Measurements from ENCODE around the gene CTSW. TPM values are rescaled to one million over a fixed set of nuclear protein-coding genes. Genes with fewer than 3 reads are reported as not detected.

The CTSW gene
- polyA plus RNA-seq, 3 donors: 0.71 to 1.3 (median 0.78) TPM

- peak overlapping the region in 1 of 2 donors; percentile 48 for H3K4me3 Mint-ChIP-seq
- peaks cover 12% of the 10 kb centered on the region for H4K20me1 ChIP-seq (ENCODE audit: insufficient read depth, low read length)
- peaks cover 0 to 3% (median 2%) of the 10 kb centered on the region in 3 donors for H3K27me3 Mint-ChIP-seq (ENCODE audit: low read depth in 3 of 3)
- H3K9ac ChIP-seq (ENCODE audit: insufficient read depth, low read length, poor library complexity, severe bottlenecking): peak overlapping the region; percentile 21
- H3K4me2 ChIP-seq (replicated peaks; ENCODE audit: extremely low read depth, low read length, poor library complexity, severe bottlenecking): peak overlapping the region; percentile 46
- H3K9me3 ChIP-seq (replicated peaks in 1 of 2; ENCODE audit: control insufficient read depth in 1 of 2, insufficient read depth in 1 of 2, low read length in 2 of 2): no peaks in the 10 kb centered on the region
- H3K36me3 Mint-ChIP-seq: peaks cover 27 to 34% of the 10 kb centered on the region in 2 donors
- DNase-seq: no peak
- peaks cover 12 to 21% of the 10 kb centered on the region in 2 donors for H3K4me1 ChIP-seq (ENCODE audit: control insufficient read depth in 1 of 2, insufficient read depth in 2 of 2, low read length in 2 of 2)
- 57% methylated on average over 5 of the region's 7 CpGs for WGBS (ENCODE audit: insufficient coverage)
- no peak overlapping the region for H3K27ac ChIP-seq (ENCODE audit: low read depth in 1 of 2, low read length in 2 of 2)
- H3K79me2 ChIP-seq (ENCODE audit: insufficient read depth, low read length): no peaks in the 10 kb centered on the region
- H3K36me3 ChIP-seq (replicated peaks in 1 of 2; ENCODE audit: control insufficient read depth in 1 of 2, insufficient read depth in 2 of 2, low read length in 2 of 2): peaks cover 25 to 27% of the 10 kb centered on the region in 2 donors
- H3K27me3 ChIP-seq (ENCODE audit: control insufficient read depth in 2 of 2, insufficient read depth in 2 of 2, low read length in 2 of 2): no peaks in the 10 kb centered on the region
- H3K27ac Mint-ChIP-seq: no peak overlapping the region
- peaks cover 25% of the 10 kb centered on the region for H3K4me1 Mint-ChIP-seq
- H2AFZ ChIP-seq (ENCODE audit: insufficient read depth, low read depth, low read length, poor library complexity, severe bottlenecking): peak overlapping the region; percentile 65
- peaks cover 0 to 2% (median 0%) of the 10 kb centered on the region in 7 donors for H3K9me3 Mint-ChIP-seq
- peak overlapping the region in 1 of 3 experiments; percentile 28 for H3K4me3 ChIP-seq (replicated peaks in 1 of 3; ENCODE audit: low read depth in 2 of 3, low read length in 3 of 3)
- intact Hi-C loops (cut with micrococcal nuclease): loop anchor here in 1 of 2 donors (5.0 kb wide), 1 partner anchor 107 kb away; no protein-coding TSS in a partner anchor
- TF ChIP-seq, protein P1, sequence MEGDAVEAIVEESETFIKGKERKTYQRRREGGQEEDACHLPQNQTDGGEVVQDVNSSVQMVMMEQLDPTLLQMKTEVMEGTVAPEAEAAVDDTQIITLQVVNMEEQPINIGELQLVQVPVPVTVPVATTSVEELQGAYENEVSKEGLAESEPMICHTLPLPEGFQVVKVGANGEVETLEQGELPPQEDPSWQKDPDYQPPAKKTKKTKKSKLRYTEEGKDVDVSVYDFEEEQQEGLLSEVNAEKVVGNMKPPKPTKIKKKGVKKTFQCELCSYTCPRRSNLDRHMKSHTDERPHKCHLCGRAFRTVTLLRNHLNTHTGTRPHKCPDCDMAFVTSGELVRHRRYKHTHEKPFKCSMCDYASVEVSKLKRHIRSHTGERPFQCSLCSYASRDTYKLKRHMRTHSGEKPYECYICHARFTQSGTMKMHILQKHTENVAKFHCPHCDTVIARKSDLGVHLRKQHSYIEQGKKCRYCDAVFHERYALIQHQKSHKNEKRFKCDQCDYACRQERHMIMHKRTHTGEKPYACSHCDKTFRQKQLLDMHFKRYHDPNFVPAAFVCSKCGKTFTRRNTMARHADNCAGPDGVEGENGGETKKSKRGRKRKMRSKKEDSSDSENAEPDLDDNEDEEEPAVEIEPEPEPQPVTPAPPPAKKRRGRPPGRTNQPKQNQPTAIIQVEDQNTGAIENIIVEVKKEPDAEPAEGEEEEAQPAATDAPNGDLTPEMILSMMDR (IDR thresholded peaks at IDR 0.05): no peak
These were observed 390 bp downstream of the CTSW start for GRCh38 chr11:65880027-65880426.

DNA sequence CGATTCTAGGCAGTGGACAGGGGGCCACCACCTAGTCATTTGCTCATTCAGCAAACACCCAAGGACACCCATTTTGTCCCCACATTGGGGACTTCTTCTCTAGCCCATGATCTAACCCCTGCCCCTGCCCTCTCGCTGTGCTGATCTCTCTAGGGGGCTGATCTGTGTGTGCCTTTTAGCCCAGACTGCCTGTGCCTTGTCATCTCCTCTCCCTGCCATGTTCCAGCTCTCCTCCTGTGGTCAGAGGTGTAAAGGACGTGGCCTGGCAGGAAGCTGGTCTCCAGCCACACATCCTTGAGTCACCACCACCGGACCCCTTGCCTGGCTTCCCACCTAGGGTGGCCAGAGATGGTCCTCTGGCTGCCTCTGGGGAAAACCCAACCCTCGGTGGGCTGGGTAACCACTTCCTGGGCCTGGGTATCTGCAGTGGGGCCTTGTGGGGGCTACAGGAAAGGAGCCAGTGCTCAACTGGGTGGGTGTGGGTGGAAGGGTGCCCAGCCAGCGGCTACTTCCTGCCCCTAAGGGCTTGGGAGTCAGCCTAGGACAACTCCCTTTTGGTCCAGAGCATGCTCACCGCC lies 1.3 kb downstream of the CTSW start:
- Histone ChIP-seq H3K9ac (ENCODE audit: insufficient read depth, low read length, poor library complexity, severe bottlenecking) (no peak overlapping the region), H3K36me3 (replicated peaks in 1 of 2; ENCODE audit: control insufficient read depth in 1 of 2, insufficient read depth in 2 of 2, low read length in 2 of 2) (peaks cover 33 to 36% of the 10 kb centered on the region in 2 donors), H4K20me1 (ENCODE audit: insufficient read depth, low read length) (peaks cover 15% of the 10 kb centered on the region), H3K27me3 (ENCODE audit: control insufficient read depth in 2 of 2, insufficient read depth in 2 of 2, low read length in 2 of 2) (no peaks in the 10 kb centered on the region), H3K4me2 (replicated peaks; ENCODE audit: extremely low read depth, low read length, poor library complexity, severe bottlenecking) (no peak overlapping the region), H3K27ac (ENCODE audit: low read depth in 1 of 2, low read length in 2 of 2) (no peak overlapping the region), H3K9me3 (replicated peaks in 1 of 2; ENCODE audit: control insufficient read depth in 1 of 2, insufficient read depth in 1 of 2, low read length in 2 of 2) (no peaks in the 10 kb centered on the region), H3K79me2 (ENCODE audit: insufficient read depth, low read length) (peaks cover 4% of the 10 kb centered on the region), H2AFZ (ENCODE audit: insufficient read depth, low read depth, low read length, poor library complexity, severe bottlenecking) (no peak overlapping the region), H3K4me3 (replicated peaks in 1 of 3; ENCODE audit: low read depth in 2 of 3, low read length in 3 of 3) (no peak overlapping the region), H3K4me1 (ENCODE audit: control insufficient read depth in 1 of 2, insufficient read depth in 2 of 2, low read length in 2 of 2) (peaks cover 12 to 23% of the 10 kb centered on the region in 2 donors)
- 43% methylated on average over 5 of the region's 7 CpGs for WGBS (ENCODE audit: insufficient coverage)
- H3K4me3 Mint-ChIP-seq: no peak overlapping the region
- peak overlapping the region in 1 of 7 donors; percentile 66 for H3K27ac Mint-ChIP-seq
- intact Hi-C loops (cut with micrococcal nuclease): loop anchor here in 1 of 2 donors (5.0 kb wide), 1 partner anchor 106 kb away; no protein-coding TSS in a partner anchor
- peaks cover 0 to under 1% (median 0%) of the 10 kb centered on the region in 7 donors for H3K9me3 Mint-ChIP-seq
- DNase-seq: no peak
- peaks cover 34 to 43% of the 10 kb centered on the region in 2 donors for H3K36me3 Mint-ChIP-seq
- peaks cover 25% of the 10 kb centered on the region for H3K4me1 Mint-ChIP-seq
- TF ChIP-seq, protein P1 (IDR thresholded peaks at IDR 0.05): no peak
- H3K27me3 Mint-ChIP-seq (ENCODE audit: low read depth in 3 of 3): peaks cover 0 to 3% (median 2%) of the 10 kb centered on the region in 3 donors
